Measurements from ENCODE around the gene TRIM69. TPM values are rescaled to one million over a fixed set of nuclear protein-coding genes. Genes with fewer than 3 reads are reported as not detected.

TRIM69 gene
- total and polyA plus RNA-seq, 2 of the 8 experiments (the other 6 are each of a cell fraction or from before 2014, with no cell fraction given): 4.3 to 6.2 TPM

- Histone ChIP-seq H3K27ac (ENCODE audit: low read depth, low read length) (peak overlapping the region; percentile 51; the same call in 1 of the 2 replicates), H4K20me1 (replicated peaks in 1 of 2; ENCODE audit: control insufficient read depth in 1 of 2, insufficient read depth in 2 of 2, low read length in 2 of 2) (no peaks in the 10 kb centered on the region), H3K18ac (ENCODE audit: extremely low read depth, low read length) (peak overlapping the region; percentile 75), H3K9ac (replicated peaks in 1 of 4; ENCODE audit: extremely low read depth in 1 of 4, low read depth in 3 of 4, low read length in 3 of 4) (peak overlapping the region in 3 of 4 experiments; percentile 29 to 76 (median 42); a peak in 5 of 7 replicates), H3K4me2 (ENCODE audit: insufficient read depth in 1 of 2, low read depth in 2 of 2, low read length in 2 of 2) (peak overlapping the region; percentile 82 to 87), H3K4me1 (replicated peaks in 1 of 4; ENCODE audit: control insufficient read depth in 3 of 4, insufficient read depth in 4 of 4, low read length in 3 of 4) (peaks cover 0 to 7% (median 4%) of the 10 kb centered on the region in 4 experiments; a peak in 4 of 7 replicates), H2BK12ac (ENCODE audit: low read depth, low read length) (peak overlapping the region; percentile 42), H3K23me2 (ENCODE audit: low read depth, low read length) (peaks cover 7% of the 10 kb centered on the region), H2AFZ (ENCODE audit: low read length) (peak overlapping the region; percentile 91), H3K9me3 (ENCODE audit: insufficient read depth in 2 of 2, low read depth in 1 of 2, low read length in 1 of 2) (no peaks in the 10 kb centered on the region), H3K14ac (ENCODE audit: insufficient read length) (no peak overlapping the region), H3K27me3 (replicated peaks in 1 of 4; ENCODE audit: control insufficient read depth in 3 of 4, extremely low read depth in 1 of 4, insufficient read depth in 3 of 4, low read length in 3 of 4) (no peaks in the 10 kb centered on the region), H2AK5ac (ENCODE audit: low read depth, low read length) (no peak overlapping the region), H3K79me1 (ENCODE audit: low read depth, low read length) (no peaks in the 10 kb centered on the region), H2BK120ac (replicated peaks; ENCODE audit: low read depth, low read length) (no peak overlapping the region), H3K79me2 (ENCODE audit: control insufficient read depth in 1 of 2, insufficient read depth in 2 of 2, low read length in 2 of 2) (no peaks in the 10 kb centered on the region), H2BK5ac (ENCODE audit: low read depth, low read length) (peak overlapping the region; percentile 72), H3K56ac (replicated peaks; ENCODE audit: insufficient read length, low read depth, low read length) (peak overlapping the region; percentile 37), H3K4ac (replicated peaks; ENCODE audit: insufficient read length, low read depth, low read length) (peak overlapping the region; percentile 14), H2BK15ac (ENCODE audit: low read length) (peak overlapping the region; percentile 54; the same call in 1 of the 2 replicates), H3K36me3 (ENCODE audit: control insufficient read depth in 2 of 4, insufficient read depth in 4 of 4, low read length in 3 of 4) (no peaks in the 10 kb centered on the region), H3K4me3 (ENCODE audit: extremely low read depth in 1 of 4, insufficient read depth in 2 of 4, low read depth in 3 of 4, low read length in 4 of 4) (peak overlapping the region; percentile 80 to 90 (median 90)), H4K91ac (replicated peaks; ENCODE audit: insufficient read length, low read length) (no peak overlapping the region), H4K8ac (ENCODE audit: extremely low read depth, insufficient read depth, low read length) (peak overlapping the region; percentile 77; the same call in 1 of the 2 replicates), H2BK20ac (ENCODE audit: low read length) (no peak overlapping the region), H3K23ac (ENCODE audit: insufficient read length) (no peak overlapping the region), H4K5ac (ENCODE audit: insufficient read length, low read depth, low read length) (peak overlapping the region; percentile 48)
- FAIRE-seq (peak; percentile 81), DNase-seq (ENCODE audit: low read depth in 1 of 2, low spot score in 2 of 2) (peak; percentile 84 to 89)
- CTCF ChIA-PET (ENCODE audit: partially characterized antibody): interaction anchor here (0.7 to 4.9 kb wide), 6 partner anchors 9 to 65 kb away, joined by 3 to 31 read pairs (median 11); partner anchors contain the start of gene SPG11
- WGBS, 2 experiments (ENCODE audit: extremely low coverage in 1 of 2, insufficient coverage in 1 of 2, insufficient read length in 1 of 2, insufficient replicate concordance in 2 of 2, low coverage in 1 of 2, low lambda C conversion rate in 2 of 2, missing lambda C conversion rate in 1 of 2): 4% methylated on average over 34 of the region's 36 CpGs; no CpG with 5 or more reads in 1 of the 2 experiments
- POLR2A ChIA-PET (ENCODE audit: partially characterized antibody): interaction anchor here (0.7 to 6.3 kb wide), 6 partner anchors 9 to 66 kb away, joined by 3 to 64 read pairs (median 6); partner anchors contain the start of genes B2M, PATL2 and SPG11
- 0 out of 2 replicates have a peak, but pooled peaks have one; percentile 11 for TF ChIP-seq POLR2AphosphoS5 (IDR thresholded peaks at IDR 0.05; ENCODE audit: low read depth, low read length)
- peak; percentile 86 for TF ChIP-seq ASH2L (IDR thresholded peaks at IDR 0.05; ENCODE audit: low read length)
- TF ChIP-seq TAF1 (IDR thresholded peaks at IDR 0.05; ENCODE audit: low read depth, low read length): peak; percentile 59; the same call in 1 of the 2 replicates
- TF ChIP-seq CREB1 (IDR thresholded peaks at IDR 0.05): peak; percentile 91
- TF ChIP-seq SP1 (IDR thresholded peaks at IDR 0.05; ENCODE audit: low read depth, low read length): peak; percentile 50; the same call in 1 of the 2 replicates
- peak; percentile 54 for TF ChIP-seq PHF8 (conservative IDR thresholded peaks at IDR 0.05; ENCODE audit: low read depth, low read length)
- TF ChIP-seq EZH2 (IDR thresholded peaks at IDR 0.05; ENCODE audit: low read depth, low read length, severe bottlenecking): no peak
- peak; percentile 64; the same call in 1 of the 2 replicates for TF ChIP-seq JUND (IDR thresholded peaks at IDR 0.05; ENCODE audit: low read length)
- TF ChIP-seq RFX5 (IDR thresholded peaks at IDR 0.05; ENCODE audit: borderline replicate concordance, low read depth, low read length): peak; percentile 99
- peak; percentile 59; the same call in 1 of the 2 replicates for TF ChIP-seq TBP (IDR thresholded peaks at IDR 0.05; ENCODE audit: low read depth, low read length)
- TF ChIP-seq HDAC2 (IDR thresholded peaks at IDR 0.05; ENCODE audit: borderline replicate concordance in 1 of 2, low read depth in 2 of 2, low read length in 2 of 2): 0 out of 4 replicates have a peak, but pooled peaks of 1 of the 2 experiments have one; percentile 28
Observed at GRCh38 chr15:44728576-44729407, 7.5 kb upstream of the TRIM69 start.

All from H1 (cell line).